C4-2B (cell line): ENCODE data around the gene ZDHHC14.

ENCODE experiments used
- ZFX ChIP-seq: fragments of 450-650 bp; IDR thresholded peaks from 2 replicates; pipeline ENCODE4 v1.6.1; 2017
- TF ChIP-seq, protein P1 (sequence below): fragments of 450-650 bp; conservative IDR thresholded peaks from 2 replicates; pipeline ENCODE4 v1.5.1; 2017; ENCODE audit warnings: mild to moderate bottlenecking

DNA sequence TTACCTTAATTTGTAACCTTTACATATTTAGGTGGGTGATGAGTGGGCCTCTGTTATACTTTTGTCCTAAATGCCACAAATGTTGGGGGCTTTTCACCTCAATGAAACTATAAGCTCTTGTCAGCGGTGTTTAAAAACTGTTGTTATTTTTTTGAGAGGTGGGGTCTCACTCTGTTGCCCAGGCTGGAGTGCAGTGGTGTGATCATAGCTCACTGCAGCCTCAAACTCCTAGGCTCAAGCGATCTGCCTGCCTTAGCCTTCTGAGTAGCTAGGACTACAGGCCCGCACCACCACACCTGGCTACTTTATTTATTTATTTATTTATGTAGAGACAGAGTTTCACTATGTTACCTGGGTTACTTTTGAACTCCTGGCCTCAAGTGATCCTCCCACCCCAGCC, 66.7 kb downstream of the ZDHHC14 start:
- TF ChIP-seq, protein P1, sequence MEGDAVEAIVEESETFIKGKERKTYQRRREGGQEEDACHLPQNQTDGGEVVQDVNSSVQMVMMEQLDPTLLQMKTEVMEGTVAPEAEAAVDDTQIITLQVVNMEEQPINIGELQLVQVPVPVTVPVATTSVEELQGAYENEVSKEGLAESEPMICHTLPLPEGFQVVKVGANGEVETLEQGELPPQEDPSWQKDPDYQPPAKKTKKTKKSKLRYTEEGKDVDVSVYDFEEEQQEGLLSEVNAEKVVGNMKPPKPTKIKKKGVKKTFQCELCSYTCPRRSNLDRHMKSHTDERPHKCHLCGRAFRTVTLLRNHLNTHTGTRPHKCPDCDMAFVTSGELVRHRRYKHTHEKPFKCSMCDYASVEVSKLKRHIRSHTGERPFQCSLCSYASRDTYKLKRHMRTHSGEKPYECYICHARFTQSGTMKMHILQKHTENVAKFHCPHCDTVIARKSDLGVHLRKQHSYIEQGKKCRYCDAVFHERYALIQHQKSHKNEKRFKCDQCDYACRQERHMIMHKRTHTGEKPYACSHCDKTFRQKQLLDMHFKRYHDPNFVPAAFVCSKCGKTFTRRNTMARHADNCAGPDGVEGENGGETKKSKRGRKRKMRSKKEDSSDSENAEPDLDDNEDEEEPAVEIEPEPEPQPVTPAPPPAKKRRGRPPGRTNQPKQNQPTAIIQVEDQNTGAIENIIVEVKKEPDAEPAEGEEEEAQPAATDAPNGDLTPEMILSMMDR, result no peak
- no peak for TF ChIP-seq ZFX
